GM12892 (cell line): ENCODE measurements around the gene DTL.
A peak's percentile ranks its signal among the peaks of the same experiment; 100 is the strongest.

Source experiments
- DNase-seq: peaks from one replicate; pipeline ENCODE4 v3.0.0; 2011; ENCODE audit not compliant: insufficient read length
- FAIRE-seq: peaks from 2 replicates; lab custom pipeline; 2011; peaks lifted over from hg19 to GRCh38; lab: Jason Lieb, UNC
- POLR2A ChIP-seq: IDR thresholded peaks from 2 replicates; pipeline ENCODE4 v1.6.1; 2011; ENCODE audit warnings: low read depth, low read length, control low read depth
- POLR2AphosphoS5 ChIP-seq: IDR thresholded peaks from 2 replicates; pipeline ENCODE4 v1.6.1; 2011; ENCODE audit warnings: low read depth, low read length, control low read depth
- TAF1 ChIP-seq: IDR thresholded peaks from 2 replicates; pipeline ENCODE4 v1.6.1; 2011; ENCODE audit warnings: low read depth, mild to moderate bottlenecking, control low read depth, low read length, borderline replicate concordance

The DTL gene

GRCh38 chr1:212074313-212074712 lies 38.8 kb downstream of the DTL start:
- TF ChIP-seq POLR2A = no peak
- TF ChIP-seq TAF1 = no peak
- no peak for TF ChIP-seq POLR2AphosphoS5
- DNase-seq (no peak), FAIRE-seq (no peak)

GRCh38 chr1:212074856-212075255 lies 39.3 kb downstream of the DTL start:
- TF ChIP-seq POLR2A (no peak), TAF1 (no peak), POLR2AphosphoS5 (no peak)
- DNase-seq (no peak), FAIRE-seq (no peak)

GRCh38 chr1:212077028-212077427 lies 41.5 kb downstream of the DTL start:
- TF ChIP-seq POLR2AphosphoS5 (no peak), TAF1 (no peak), POLR2A (no peak)
- DNase-seq (no peak), FAIRE-seq (no peak)

- DNase-seq = no peak
- peak; percentile 5 for FAIRE-seq
- TF ChIP-seq POLR2AphosphoS5 (no peak), POLR2A (no peak), TAF1 (no peak)
Measured at GRCh38 chr1:212078826-212079225, 43.3 kb downstream of the DTL start.

- FAIRE-seq = no peak
- no peak for DNase-seq
- TF ChIP-seq POLR2AphosphoS5 (no peak), POLR2A (no peak), TAF1 (no peak)
Measured at GRCh38 chr1:212082765-212083406, 47.3 kb downstream of the DTL start.

- TF ChIP-seq POLR2AphosphoS5 = no peak
- no peak for TF ChIP-seq POLR2A
- no peak for TF ChIP-seq TAF1
- no peak for DNase-seq
- FAIRE-seq = peak; percentile 70
Measured at GRCh38 chr1:212089560-212090163, 54.1 kb downstream of the DTL start.

- FAIRE-seq (no peak), DNase-seq (no peak)
- no peak for TF ChIP-seq POLR2AphosphoS5
- no peak for TF ChIP-seq POLR2A
- no peak for TF ChIP-seq TAF1
Measured at GRCh38 chr1:212091438-212092121, 56.0 kb downstream of the DTL start.

- DNase-seq = no peak
- TF ChIP-seq TAF1 (no peak), POLR2A (no peak), POLR2AphosphoS5 (no peak)
- no peak for FAIRE-seq
Measured at GRCh38 chr1:212097360-212097759, 61.8 kb downstream of the DTL start.

GRCh38 chr1:212098310-212098709 lies 62.8 kb downstream of the DTL start:
- no peak for TF ChIP-seq TAF1
- TF ChIP-seq POLR2AphosphoS5 = no peak
- TF ChIP-seq POLR2A = no peak
- FAIRE-seq = no peak
- DNase-seq = no peak

GRCh38 chr1:212098771-212099170 lies 63.2 kb downstream of the DTL start:
- FAIRE-seq = no peak
- TF ChIP-seq TAF1 (no peak), POLR2AphosphoS5 (no peak), POLR2A (no peak)
- no peak for DNase-seq

- no peak for TF ChIP-seq POLR2A
- no peak for TF ChIP-seq TAF1
- no peak for TF ChIP-seq POLR2AphosphoS5
- no peak for FAIRE-seq
- DNase-seq = no peak
Measured at GRCh38 chr1:212101251-212101650, 65.7 kb downstream of the DTL start.
